GM04503 (cell line): ENCODE measurements around the gene GON7.
"Not testable (repeated sequence)": the region's sequence is repeated elsewhere in the genome, so short reads cannot be mapped to it uniquely, and the experiment has no call there.

ENCODE experiments used
- DNase-seq: peaks from one replicate; pipeline ENCODE4 v3.0.0-alpha.2; 2012; ENCODE audit warnings: low read depth

GON7 gene

GRCh38 chr14:93206793-93207467, at the start of gene GON7, which contains the start of gene UBR7:
GON7 (minus strand) TSS chr14:93207065; CDS start chr14:93207037, 28 bp downstream.
UBR7 (plus strand) TSS chr14:93207256; CDS start chr14:93207292, 36 bp downstream.
- peak; percentile 89 for DNase-seq

GRCh38 chr14:93249128-93249831, 42.4 kb upstream of the GON7 start:
- DNase-seq, result no peak

GRCh38 chr14:93246534-93246933, 39.7 kb upstream of the GON7 start:
- DNase-seq, result no peak

GRCh38 chr14:93245764-93246420, 39.0 kb upstream of the GON7 start:
- DNase-seq, result no peak

GRCh38 chr14:93240678-93241000, 33.8 kb upstream of the GON7 start:
- no peak for DNase-seq

GRCh38 chr14:93239869-93240677, 33.2 kb upstream of the GON7 start:
- no peak for DNase-seq

GRCh38 chr14:93234798-93235197, 27.9 kb upstream of the GON7 start:
- DNase-seq, result no peak

- not testable (repeated sequence) for DNase-seq
Observed at GRCh38 chr14:93233078-93233477, 26.2 kb upstream of the GON7 start.

- DNase-seq, result no peak
Observed at GRCh38 chr14:93232159-93232558, 25.3 kb upstream of the GON7 start.

- DNase-seq, result no peak
Observed at GRCh38 chr14:93231129-93231979, 24.5 kb upstream of the GON7 start.

GRCh38 chr14:93230539-93230938, 23.7 kb upstream of the GON7 start:
- no peak for DNase-seq

- no peak for DNase-seq
Observed at GRCh38 chr14:93228550-93228949, 21.7 kb upstream of the GON7 start.

GRCh38 chr14:93223565-93223964, 16.7 kb upstream of the GON7 start:
- DNase-seq, result no peak

- DNase-seq, result no peak
Observed at GRCh38 chr14:93220509-93220908, 13.6 kb upstream of the GON7 start.

- no peak for DNase-seq
Observed at GRCh38 chr14:93219103-93219726, 12.3 kb upstream of the GON7 start.

- no peak for DNase-seq
Observed at GRCh38 chr14:93214598-93214997, 7.7 kb upstream of the GON7 start.

- DNase-seq, result no peak
Observed at GRCh38 chr14:93212432-93212831, 5.6 kb upstream of the GON7 start.

- no peak for DNase-seq
Observed at GRCh38 chr14:93207468-93208308, 823 bp upstream of the GON7 start.

- DNase-seq, result no peak
Observed at GRCh38 chr14:93201155-93201704, 5.6 kb downstream of the GON7 start.

- DNase-seq, result no peak
Observed at GRCh38 chr14:93200553-93200952, 6.3 kb downstream of the GON7 start.
